NCI-H146 treated with DMSO at 0.1 percent for 48 hours (cell line): ENCODE results near the gene MYOM1.

Experiments used
- DNase-seq: peaks from one replicate; lab custom pipeline; 2025; ENCODE audit not compliant: unreplicated experiment; lab: John Stamatoyannopoulos, UW

MYOM1 gene

DNA sequence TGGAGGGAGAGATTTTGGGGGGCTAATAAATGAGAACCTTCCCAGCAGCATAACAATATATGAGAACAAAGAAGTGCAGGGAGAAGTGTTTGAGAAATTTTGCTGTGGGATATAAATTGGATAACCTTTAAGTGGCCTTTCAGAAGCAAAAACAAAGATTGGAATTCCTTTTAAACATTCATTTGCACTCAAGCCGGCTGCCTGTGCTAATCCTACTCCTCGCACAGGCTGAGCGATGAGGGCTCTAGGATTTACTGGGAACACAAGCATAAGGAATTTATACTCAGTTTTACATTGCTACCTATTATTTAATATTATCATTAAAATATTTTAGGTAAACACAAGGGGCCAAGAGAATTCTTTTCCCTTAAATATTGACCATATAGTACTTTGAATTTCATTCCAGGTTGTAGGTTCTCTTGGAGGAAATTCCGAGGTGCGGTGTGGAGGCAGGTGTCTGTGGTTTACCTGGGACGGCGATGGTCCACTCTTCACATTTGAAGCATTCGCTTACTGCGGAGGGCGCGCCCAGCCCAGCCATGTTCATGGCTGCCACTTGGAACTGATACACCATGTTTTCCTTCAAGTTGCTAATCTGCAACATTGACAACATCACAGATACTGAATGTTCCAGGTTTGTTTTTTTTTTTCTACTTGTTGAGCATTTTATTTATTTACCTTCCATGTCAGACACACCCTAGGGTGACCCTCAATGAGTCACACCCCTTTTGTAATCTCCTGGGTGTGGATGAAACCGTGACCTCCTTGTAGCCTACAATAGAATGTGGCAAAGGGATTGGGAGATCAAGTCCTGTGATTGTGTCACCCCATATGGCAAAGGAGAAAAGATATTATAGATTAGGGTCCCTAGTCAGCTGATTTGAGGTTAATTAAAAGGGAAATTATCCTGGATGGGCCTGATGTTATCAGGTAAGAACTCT lies 100.1 kb downstream of the MYOM1 start:
- no peak for DNase-seq

DNA sequence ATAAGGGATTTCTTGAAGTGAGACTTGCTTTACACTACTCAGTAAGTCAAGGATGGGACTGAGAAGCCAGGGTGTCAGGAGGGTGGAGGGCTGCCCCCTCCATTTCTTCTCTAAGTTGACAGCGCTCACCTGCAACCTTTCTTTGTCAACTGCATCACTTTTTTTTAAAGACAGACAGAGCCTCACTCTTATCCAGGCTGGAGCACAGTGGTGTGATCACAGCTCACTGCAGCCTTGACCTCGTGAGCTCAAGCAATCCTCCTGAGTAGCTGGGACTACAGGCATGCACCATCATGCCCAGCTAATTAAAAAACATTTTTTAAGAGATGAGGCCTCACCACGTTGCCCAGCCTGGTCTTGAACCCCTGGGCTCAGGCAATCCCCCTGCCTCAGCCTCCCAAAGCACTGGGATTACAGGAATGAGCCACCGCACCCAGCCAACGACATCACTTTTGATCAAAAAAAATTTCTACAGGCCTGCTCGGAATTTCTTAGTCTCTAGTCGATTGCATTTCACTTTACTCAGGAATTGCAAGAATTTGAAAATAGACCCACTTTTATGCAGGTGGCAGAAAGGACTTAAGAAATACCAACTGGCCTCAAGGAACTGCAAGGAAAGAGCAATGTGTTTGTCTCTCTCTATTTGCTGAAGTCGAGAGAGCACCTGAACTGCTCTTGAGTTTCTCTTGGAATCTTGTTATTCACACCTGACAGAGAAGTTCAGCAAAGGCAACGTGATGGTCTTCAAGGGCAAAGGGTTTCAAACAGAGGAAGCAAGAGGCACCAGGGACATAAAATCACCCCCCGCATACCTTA lies 101.4 kb downstream of the MYOM1 start:
- DNase-seq, result no peak

DNA sequence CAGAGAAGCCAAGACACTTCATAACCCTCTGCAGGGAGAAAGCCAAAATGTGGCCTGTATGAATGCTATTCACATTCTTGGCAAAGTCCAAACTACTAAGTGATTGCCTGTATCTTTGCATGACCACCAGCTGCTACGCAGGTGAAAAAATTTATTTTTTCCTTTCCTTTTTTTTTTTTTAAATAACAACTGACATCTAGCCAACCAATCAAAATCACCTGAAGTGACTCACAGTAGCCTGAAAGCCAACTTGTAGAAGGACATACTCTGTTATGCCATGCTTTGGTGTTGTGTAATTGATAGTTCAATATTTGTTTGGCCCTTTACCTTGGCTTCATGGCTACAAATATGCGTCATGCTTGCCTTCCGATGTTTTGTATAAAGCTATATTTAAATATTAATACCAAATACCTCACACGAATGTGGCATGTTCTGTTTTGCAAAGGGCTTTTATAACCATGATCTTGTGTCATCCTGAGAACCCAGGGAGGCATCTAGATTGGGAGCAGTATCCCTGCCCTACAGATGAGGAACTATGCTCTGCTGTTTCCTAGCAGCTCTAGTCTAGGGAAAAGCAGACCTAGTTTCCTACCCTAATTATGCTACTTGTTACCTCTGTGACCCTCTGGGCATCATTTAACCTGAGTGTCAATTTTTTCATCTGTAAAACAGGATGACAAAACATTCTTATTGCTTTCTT lies 102.1 kb downstream of the MYOM1 start:
- no peak for DNase-seq

DNA sequence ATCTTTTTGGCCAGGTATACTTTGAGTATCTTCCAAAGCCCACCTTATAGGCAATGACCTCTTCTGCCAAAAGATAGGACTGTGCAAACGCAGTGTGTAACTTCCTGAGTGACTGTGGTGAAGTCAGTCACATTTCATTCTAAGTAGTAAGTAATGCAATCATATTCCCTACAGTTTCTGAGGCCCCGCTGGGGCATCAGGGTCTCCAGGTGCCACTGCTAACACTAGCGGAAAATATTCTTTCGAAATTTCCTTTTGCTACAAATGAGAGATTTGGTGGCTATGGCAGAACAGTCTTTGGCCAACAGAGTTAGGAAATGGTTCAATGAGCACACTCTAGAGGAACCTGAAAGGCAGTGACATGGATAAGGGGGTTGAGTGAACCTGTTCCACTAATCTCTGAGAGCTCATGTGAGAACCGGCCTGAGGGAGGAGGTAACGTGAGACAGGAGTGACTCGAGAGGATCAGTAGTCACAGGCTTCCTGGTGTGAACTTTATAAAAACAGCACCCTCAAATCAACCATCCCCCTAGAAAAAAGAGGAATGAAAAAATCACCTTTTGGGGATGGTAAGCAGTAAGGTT lies 104.2 kb downstream of the MYOM1 start:
- DNase-seq, result no peak

DNA sequence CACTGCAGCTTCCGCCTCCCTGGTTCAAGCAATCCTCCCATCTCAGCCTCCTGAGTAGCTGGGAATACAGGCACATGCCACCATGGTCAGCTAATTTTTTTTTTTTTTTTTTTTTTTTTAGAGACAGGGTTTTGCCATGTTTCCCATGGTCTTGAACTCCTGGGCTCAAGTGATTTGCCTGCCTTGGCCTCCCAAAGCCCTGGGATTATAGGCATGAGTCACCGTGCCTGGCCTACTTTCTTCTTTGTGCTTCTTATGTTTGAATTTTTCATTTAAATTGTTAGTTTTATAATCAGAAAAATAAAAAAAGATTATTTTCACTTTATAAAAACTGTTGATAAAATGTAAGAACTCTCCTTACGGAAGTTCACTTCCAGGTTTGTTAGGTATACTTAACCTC lies 105.3 kb downstream of the MYOM1 start:
- DNase-seq, result no peak

DNA sequence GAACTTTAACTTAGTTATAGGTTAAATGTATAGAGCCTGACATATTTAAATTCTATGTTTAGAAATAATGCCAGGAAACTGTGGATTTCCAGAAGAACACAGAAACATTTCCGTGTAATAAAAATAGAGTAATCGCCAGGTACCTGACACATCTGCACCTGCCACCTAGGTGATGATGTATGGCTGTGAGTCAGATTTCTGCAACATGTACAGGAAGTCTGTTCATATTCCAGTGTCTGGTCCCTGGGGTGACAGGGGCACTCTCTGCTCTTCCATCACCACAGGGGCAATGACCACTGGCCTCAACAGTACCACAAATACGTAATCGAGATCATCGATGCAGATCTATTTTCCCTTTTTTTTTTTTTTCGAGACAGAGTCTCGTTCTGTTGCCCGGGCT lies 105.7 kb downstream of the MYOM1 start:
- no peak for DNase-seq

DNA sequence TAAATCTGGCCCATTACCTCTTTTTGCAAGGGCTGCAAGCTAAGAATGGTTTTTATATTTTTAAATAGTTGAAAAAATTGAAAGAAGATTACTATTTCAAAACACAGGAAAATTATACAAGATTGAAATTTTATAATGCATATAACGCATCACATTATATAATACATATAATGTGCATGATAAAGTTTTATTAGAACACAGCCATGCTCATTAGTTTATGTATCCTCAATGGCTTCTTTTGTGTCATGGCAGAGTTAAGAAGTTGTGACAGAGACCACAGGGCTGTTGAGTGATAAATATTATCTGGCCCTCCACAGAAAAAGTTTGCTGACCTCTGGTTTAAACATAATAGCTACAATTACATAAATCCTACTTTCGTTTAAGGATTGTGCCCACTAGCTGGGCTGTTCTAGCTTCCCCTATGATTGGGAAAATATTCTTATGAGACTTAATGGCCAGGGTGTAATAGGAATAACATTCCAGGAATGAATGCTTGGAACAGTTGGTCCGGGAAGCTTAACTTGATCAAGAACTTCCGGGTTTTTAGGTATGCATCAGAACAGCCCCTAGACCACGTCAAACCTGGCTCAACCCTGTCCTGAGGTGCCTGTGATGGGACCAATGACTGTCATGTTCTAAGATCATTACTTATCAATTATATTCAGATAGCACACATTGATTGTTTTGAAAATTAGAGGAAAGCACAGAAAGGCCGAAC lies 108.1 kb downstream of the MYOM1 start:
- DNase-seq, result no peak

DNA sequence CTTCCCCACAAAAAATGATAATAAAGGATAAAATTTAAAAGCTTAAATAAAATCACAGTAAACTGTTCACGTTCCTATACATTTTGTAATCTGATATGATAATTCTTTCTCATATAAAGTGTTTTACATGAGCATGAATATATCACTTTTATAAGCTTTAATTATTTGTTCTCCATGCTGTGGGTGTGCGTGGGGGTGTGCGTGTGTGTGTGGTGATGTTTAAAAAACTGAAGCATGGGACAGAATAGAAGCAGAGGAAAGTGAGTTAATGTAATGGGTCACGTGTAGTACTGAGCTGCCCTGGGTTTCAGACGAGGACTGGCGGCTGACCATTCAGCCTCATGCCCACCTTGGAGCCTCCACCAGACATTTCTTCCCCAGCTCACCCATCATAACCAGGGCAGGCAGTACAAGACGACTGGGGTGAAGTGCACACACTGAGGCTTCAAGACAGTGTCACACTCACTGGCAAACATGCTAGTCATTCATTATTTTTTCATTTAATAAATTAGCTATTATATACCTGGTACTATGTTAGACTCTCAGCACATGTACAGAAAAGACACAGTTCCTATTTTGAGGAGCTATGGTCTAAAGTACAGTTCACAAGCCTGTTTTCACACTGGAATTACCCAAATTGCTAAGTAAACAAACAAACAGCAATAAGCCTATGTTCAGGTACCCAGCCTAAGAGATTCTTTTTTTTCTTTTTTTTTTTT lies 109.6 kb downstream of the MYOM1 start:
- no peak for DNase-seq

DNA sequence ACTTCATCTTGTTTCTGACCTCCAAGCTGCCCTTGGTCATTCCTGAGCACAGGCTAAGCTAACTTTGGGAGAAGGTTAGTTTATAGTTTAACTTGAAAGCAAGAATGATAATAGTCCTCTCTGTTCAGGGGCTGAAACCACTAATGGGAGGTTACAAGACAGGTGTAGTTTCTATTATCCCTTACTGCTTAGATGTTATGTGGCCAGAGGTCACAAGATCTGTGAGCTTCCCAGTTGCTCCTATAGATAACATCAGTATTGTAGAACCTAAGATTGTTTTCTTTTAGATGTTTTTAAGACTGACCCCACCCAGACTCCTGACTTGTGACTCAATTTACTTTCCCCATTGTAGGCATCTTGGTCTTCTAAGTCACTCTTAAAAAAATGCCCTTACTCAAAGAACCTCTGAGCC lies 112.0 kb downstream of the MYOM1 start:
- no peak for DNase-seq

DNA sequence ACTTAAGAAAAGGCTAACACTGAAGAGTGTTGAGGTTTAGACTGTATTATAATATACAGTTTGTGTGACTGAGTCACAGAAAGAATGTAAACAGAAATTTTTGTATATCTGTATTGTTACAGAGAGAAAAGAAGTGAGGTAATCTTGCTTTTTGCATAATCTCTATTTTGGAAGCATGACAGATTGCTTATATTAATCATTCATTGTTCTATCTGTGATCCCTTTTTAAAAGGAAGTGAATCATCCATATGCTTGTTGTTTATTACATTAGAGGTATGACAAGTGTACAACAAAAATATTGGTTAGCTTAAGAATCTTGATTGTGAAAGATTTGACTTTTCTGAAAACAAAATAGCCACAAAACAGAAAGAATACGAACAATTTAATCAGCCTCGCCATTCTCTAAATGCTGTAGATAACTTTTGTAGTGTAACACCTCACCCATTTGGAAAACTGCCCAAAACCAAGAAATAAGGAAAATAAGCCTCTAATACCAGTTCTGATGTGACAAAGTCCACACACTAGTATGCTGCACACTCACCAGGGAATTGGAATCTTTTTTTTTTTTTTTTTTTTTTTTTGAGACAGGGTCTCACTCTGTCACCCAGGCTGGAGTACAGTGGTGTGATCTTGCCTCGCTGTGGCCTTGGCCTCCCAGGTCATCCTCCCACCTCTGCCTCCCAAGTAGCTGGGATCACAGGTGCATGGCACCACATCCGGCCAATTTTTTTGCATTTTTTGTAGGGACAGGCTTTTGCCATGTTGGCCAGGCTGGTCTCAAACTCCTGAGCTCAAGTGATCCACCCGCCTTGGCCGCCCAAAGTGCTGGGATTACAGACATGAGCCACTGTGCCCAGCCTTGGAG lies 115.3 kb downstream of the MYOM1 start:
- no peak for DNase-seq

DNA sequence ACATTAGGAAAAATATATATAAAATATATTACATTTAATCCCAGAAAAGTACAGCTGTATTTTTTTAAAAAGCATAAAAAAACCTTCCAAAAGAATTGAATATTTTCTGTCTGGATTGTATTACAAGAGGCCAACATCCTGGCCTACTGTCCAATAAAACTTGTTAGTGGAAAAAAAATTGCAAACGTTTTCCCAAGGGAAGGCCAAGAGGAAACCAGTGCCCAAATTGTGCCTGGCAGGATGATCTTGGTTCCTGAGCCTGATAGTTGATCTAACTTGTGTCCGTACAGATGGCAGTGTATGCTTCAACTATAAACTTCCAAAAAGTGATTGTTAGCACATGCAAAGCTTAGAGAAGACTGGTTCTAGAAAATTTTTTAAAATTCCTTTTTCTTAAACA lies 116.2 kb downstream of the MYOM1 start:
- no peak for DNase-seq

DNA sequence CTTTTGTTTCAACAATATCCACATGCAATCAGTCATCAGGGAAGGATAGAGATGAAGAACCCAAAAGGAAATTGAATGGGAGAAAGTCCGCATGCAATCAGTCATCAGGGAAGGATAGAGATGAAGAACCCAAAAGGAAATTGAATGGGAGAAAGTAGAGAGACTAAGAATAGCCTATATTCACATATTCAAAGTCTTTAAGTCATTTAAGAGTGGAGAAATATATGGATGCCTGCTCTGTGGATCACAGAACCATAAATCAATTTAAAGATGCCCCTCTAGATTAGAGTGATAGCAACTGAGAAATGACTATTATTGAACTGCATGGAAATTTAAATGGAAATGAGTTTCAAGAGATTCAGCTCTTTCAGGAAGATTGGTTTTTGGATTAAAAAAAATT lies 116.8 kb downstream of the MYOM1 start:
- no peak for DNase-seq

DNA sequence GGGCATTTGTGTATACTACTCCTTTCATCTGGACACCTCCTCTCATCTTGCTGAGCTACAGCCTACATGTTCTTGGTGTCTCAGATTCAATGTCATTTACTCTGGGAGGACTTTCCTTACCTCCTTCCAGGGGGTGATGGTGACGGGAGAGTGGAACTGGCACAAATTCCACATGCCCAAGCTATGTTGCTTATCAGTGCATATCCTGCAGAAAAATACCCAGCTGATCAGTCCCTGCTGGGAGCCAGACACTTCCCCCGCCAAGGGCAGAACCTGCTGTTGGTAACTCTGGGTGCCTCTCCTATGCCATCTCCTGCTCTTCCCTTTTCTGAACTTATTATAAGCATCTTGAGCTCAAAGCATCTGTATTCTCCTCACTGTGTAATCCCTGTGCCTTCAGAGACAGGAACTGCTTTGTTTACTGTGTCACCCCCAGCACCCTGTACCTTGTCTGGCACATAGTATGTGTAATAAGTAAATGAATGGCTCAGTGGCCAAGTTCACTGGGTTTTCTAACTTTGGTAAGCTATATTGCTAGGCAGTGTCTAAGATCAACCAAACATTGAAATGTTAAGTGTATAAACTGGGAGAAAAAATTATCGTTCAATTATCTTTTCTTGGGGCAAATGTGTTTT lies 119.2 kb downstream of the MYOM1 start:
- DNase-seq, result no peak

DNA sequence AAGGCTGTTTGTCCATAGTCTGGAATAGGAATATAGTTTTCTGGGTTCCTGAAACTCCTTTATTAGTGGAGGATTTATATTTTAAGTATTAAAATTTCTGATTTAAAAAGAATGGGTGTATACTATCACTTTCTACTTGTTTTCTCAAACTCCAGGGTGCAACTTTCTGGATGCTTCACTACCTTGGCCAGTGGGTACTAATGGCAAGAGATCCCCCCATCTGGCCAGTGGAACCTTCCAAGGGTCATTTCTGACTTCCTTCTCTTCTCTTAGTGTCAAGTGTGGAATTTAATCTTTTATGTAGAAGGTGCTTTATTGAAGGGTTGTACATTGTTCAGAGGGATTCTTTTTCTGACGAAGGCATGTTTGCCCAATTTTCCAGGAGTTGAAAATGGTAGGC lies 120.4 kb downstream of the MYOM1 start:
- no peak for DNase-seq

DNA sequence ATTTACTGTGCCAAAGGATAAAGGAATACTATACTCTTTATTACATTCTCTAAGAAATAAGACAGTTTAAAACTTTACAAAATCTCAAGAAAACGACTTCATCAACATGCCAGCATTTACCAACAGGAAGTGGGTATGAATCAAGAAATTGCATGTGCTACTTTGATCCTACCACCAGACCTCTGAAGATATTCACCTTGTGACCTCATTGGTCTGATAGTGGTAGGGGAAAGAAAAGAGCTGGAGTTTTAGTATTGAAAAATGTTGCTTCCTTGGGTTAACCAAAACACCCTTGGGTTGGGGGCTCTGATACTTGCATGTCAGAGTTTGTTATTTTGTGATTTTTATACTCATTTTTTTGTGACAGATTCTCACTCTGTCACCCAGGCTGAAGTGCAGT lies 122.7 kb downstream of the MYOM1 start:
- DNase-seq, result no peak

DNA sequence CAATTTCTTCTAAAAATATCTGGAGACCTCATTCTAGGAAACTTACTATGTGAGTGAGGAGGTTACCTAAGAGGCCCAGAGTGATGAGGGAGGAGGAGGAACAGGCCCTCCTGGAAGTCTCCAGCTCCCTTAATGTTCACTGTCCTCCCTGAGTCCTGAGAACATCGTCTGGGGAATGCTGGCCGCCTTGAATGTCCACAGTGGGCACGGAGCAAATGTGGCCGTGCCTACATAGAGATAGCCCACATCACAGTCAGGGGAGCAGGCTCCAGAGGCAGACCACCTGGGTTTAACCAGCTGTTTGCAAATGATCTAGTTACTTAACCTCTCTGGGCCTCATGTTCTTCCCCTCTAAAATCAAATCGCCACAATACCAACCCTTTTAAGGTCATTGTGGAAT lies 123.8 kb downstream of the MYOM1 start:
- no peak for DNase-seq

DNA sequence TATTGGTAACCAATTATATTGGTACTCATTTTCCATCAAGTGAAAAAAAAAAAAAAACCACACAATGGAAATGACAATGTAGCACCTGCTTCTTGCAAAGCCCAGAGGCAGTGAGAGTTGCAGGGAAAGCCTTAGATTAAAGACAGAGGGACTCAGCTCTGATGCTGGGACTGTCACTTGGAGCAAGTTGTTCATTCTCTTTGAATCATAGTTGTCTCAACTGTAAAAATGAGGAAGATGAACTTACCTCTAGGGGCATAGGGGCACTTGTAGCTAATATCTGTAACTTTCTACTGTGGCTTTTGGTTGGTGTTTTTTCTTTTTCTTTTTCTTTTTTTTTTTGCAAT lies 125.5 kb downstream of the MYOM1 start:
- peak; percentile 77 for DNase-seq

DNA sequence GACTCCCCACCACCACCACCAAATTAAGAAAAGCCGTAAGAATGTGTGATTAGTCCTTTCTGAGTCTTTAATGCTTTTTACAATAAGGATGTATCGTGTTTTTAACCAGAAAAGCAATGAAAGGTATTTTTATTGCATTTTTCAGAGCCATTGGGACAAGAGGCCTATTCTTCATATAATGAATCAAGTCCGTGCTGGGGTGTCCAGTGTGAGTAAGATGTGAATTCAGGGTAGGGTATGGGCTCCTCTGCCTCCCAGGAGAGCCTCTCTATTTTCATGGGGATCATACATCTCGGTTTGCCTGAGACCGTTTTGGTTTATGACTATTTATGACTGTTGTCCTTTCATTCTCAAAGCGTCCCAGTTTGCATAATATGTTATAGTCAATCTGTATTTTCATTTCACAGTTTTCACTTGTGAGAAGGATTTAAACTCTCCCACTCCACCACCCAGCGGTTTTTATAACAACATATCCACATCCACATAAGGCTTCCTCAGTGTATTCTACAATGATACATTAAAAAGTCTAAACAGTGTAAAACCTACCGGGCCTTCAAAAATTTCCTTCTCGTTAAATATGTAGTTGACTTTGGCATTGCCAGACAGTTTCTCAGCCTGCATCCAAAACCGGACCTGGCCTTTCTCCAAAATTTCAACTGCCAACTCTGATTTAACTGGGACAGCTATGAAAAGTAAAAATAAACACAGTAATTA lies 126.0 kb downstream of the MYOM1 start:
- DNase-seq, result no peak
